Dedifferentiated amniotic fluid mesenchymal stem cell (primary cell): ENCODE measurements around the gene STK32C.
"Not testable (repeated sequence)": the region's sequence is repeated elsewhere in the genome, so short reads cannot be mapped to it uniquely, and the experiment has no call there.

Source experiments
- DNase-seq: peaks from one replicate; pipeline ENCODE4 v3.0.0-alpha.2; 2016; ENCODE audit errors: extremely low spot score

STK32C gene

GRCh38 chr10:132317477-132317876 is 9.7 kb upstream of the STK32C start:
- DNase-seq = not testable (repeated sequence)

DNA sequence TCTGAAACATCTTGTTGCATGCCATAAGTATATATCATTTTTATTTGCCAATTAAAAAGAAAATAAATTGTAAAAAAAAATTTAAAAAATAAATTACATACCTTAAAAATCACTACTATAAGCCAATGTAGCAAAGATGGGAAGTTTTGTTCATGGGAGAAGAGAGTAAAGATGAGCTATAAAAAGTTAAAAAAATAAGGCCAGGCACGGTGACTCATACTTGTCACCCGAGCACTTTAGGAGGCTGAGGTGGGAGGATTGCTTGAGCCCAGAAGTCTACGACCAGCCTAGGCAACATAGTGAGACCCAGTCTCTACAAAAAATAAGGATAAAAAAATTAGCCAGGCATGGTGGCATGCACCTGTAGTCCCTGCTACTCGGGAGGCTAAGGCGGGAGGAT is 8.4 kb upstream of the STK32C start:
- DNase-seq = no peak

GRCh38 chr10:132314881-132315280 is 7.1 kb upstream of the STK32C start:
- not testable (repeated sequence) for DNase-seq

DNA sequence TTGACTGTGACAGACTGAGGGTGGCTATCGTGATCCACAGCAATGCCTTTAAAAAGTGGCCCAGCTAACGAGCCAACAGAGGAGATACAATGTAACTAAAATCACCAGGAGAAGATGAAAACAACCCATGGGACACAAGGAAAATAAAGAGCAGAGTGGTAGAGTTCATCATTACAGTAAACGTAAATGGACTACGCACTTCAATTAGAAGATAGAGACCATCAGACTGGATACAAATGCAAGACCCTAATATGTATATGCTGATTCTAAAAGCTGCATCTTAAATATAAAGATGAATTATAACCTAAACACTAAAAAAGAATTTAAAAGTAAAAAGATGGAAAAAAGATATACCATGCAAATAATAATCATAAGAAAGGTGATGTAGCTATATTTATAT is 6.6 kb upstream of the STK32C start:
- DNase-seq = no peak

DNA sequence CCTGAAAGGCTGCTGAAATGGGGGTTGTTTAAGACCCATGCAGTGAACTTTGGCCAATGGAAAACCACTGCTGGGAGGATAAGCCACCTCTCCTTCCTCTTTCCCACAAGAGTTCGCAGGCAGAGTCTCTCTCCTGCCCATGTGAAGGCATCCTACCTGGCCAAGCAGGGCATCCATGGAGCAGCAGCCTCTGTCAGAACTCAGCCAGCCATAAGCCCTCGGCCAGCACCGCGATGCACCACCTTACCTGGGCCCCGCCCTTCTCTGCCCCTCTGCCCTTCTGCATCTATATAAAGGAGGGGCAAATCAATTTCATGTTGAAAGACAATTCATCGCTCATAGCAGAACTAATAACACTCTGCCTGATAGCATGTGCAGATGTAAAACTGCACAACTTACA is 6.1 kb upstream of the STK32C start:
- no peak for DNase-seq

- DNase-seq = no peak
These were observed 5.6 kb upstream of the STK32C start for GRCh38 chr10:132313305-132313704.

- DNase-seq = no peak
These were observed 3.7 kb upstream of the STK32C start for GRCh38 chr10:132311338-132311939.

GRCh38 chr10:132310701-132311337 is 3.1 kb upstream of the STK32C start:
- DNase-seq = no peak

GRCh38 chr10:132309879-132310591 is 2.3 kb upstream of the STK32C start:
- DNase-seq = no peak

- DNase-seq = no peak
These were observed 1.7 kb upstream of the STK32C start for GRCh38 chr10:132309471-132309865.

- DNase-seq = no peak
These were observed 1.1 kb upstream of the STK32C start for GRCh38 chr10:132308587-132309470.

- DNase-seq = no peak
These were observed 642 bp downstream of the STK32C start for GRCh38 chr10:132306864-132307751.

- no peak for DNase-seq
These were observed 1.4 kb downstream of the STK32C start for GRCh38 chr10:132306343-132306685.

DNA sequence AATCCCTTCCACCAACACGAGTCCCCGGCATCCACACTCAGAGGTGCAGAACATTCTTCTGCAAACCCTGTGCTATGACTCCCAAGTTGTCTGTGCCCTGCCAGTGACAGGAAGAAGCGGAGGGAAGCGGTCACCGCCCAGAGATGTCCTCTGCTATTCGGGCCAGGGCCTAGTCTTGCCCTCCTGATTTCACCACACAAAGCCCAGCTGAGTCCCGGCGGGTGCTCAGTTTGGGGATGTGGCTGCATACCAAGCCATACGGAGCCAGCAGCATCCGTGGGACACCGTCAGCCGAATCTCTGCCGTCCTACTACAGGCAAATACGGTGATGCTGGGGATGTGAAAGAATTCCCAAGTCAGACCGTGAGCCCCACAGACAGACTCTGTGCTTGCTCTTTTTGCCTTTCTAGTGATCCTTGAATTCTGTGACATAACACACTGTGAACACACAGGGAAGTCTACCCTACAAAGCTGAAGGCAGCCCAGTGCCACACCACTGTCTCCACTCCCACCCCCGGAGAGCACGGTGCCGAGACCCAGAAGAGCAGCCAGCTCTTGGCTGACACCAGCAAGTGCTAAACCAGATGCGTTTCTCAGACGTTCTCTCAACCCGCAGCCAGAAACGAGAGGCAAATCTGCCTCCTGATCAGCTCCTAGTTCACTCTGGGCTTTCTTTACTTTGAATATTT is 2.0 kb downstream of the STK32C start:
- no peak for DNase-seq

- no peak for DNase-seq
These were observed 2.8 kb downstream of the STK32C start for GRCh38 chr10:132304756-132305509.

DNA sequence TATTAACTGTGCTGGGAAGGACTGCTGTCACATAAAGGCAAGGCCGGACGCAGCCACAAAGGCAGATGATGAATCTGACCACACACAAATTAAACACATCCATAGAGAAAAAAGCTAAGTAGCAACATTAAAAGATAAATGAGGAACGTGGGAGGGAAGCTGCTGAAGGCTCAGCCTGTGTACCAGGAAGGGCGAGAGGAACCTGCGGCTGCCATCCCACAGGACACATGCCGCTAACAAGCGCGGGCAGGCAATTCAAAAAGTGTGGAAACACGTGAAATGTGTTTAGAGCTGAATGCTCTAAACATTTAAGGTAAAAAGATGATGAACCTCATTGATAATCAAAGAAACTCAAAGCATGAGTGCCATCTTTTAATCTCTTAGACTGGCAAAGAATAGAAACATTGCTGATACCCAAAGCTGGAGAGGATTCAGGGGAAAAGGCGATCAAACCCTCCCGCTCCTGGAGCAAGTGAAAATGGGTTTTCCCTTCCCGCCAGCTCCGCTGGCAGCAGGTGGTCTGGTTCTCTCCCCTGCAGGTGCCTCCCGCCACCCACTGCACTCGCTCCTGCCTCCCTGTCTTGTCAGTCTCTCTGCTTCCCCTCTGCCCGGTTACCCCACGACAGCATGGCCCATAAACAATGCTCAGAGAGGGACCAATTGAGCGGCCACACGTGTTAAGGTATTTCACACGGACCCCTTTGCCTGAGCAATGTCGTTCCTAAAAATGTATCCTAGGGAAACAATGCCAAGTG is 4.2 kb downstream of the STK32C start:
- no peak for DNase-seq

- no peak for DNase-seq
These were observed 5.1 kb downstream of the STK32C start for GRCh38 chr10:132302421-132303310.
